MCF 10A (cell line): ENCODE data around the gene TULP4. TPM values are rescaled to one million over a fixed set of nuclear protein-coding genes. Genes with fewer than 3 reads are reported as not detected.
A peak's percentile ranks its signal among the peaks of the same experiment; 100 is the strongest.

Experiments used
- BruUV-seq: library from RNA; stranded (reverse); fragments of 400-500 nt; replicated peaks from 2 replicates; lab custom pipeline; 2021; lab: Mats Ljungman, UMichigan
- CTCF ChIA-PET: fragments of 300-600 bp; sonication (Branson Sonifier 250); formaldehyde crosslinking; extraction: SDS; loops from one replicate; lab custom pipeline; 2021; ENCODE audit warnings: antibody characterized with exemption, inconsistent platforms; lab: Yijun Ruan, JAX
- POLR2A ChIA-PET: fragments of 300-600, 350-650 bp; sonication (Branson Sonifier 250); formaldehyde crosslinking; extraction: SDS; loops from one replicate; lab custom pipeline; 2020; ENCODE audit warnings: antibody characterized with exemption, inconsistent platforms; lab: Yijun Ruan, JAX
- DNase-seq: peaks from one replicate; pipeline ENCODE4 v3.0.0-alpha.2; 2018; ENCODE audit not compliant: unreplicated experiment
- H3K27ac Mint-ChIP-seq: one replicate; pipeline ENCODE4 v1.8.0; 2022; ENCODE audit warnings: mild to moderate bottlenecking, low read depth, mixed read lengths; ENCODE audit not compliant: unreplicated experiment
- H3K27me3 Mint-ChIP-seq: one replicate; pipeline ENCODE4 v1.8.0; 2022; ENCODE audit warnings: mixed read lengths; ENCODE audit not compliant: insufficient read depth, unreplicated experiment
- H3K36me3 Mint-ChIP-seq: one replicate; pipeline ENCODE4 v1.8.0; 2022; ENCODE audit warnings: mild to moderate bottlenecking, moderate library complexity, mixed read lengths; ENCODE audit not compliant: insufficient read depth, unreplicated experiment
- H3K4me1 Mint-ChIP-seq: one replicate; pipeline ENCODE4 v1.8.0; 2022; ENCODE audit warnings: mixed read lengths; ENCODE audit not compliant: insufficient read depth, unreplicated experiment
- H3K4me3 Mint-ChIP-seq: one replicate; pipeline ENCODE4 v1.8.0; 2022; ENCODE audit warnings: mild to moderate bottlenecking, moderate library complexity, mixed read lengths; ENCODE audit not compliant: unreplicated experiment
- H3K9me3 Mint-ChIP-seq: one replicate; pipeline ENCODE4 v1.8.0; 2022; ENCODE audit warnings: mixed read lengths; ENCODE audit not compliant: unreplicated experiment
- intact Hi-C: fragments of 100-400 bp; cut with micrococcal nuclease; formaldehyde crosslinking; loops from 2 replicates; pipeline ENCODE4 v1.14.1; 2022
- total RNA-seq: library from RNA; stranded (reverse); gene quantifications from 2 replicates; pipeline ENCODE4 v1.2.3, GENCODE V29; 2022
- TF ChIP-seq, protein P1 (sequence below): fragments of 200-600 bp; IDR thresholded peaks from one replicate; pipeline ENCODE4 v1.8.0; 2022; ENCODE audit warnings: antibody characterized with exemption, mild to moderate bottlenecking; ENCODE audit not compliant: unreplicated experiment

TULP4 gene
- total RNA-seq, 1 experiment from 2014 or later, result 64.2 TPM

DNA sequence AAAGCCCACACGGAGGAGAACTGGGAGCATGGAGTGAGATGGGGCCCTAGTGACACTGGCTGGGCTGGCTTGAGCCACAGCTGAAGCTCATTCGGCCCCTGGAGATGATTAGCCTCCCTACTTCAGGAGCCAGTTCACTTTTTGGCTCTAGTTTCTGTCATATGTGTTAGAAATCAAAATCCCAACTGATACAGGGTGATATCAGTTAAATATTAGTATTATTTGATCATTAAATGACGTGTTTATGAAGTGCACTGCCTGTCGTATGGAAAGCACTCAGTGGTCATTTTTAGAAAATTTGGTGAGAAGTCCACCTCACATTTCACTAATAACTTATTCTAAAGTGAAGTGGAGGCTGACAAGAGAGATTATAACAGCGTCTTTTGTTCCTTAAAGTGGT lies 59.0 kb downstream of the TULP4 start:
- Mint-ChIP-seq H3K27me3 (no peaks in the 10 kb centered on the region), H3K4me1 (peaks cover 20% of the 10 kb centered on the region), H3K27ac (peak overlapping the region; percentile 6), H3K36me3 (no peaks in the 10 kb centered on the region), H3K9me3 (peaks cover 5% of the 10 kb centered on the region), H3K4me3 (no peak overlapping the region)
- CTCF ChIA-PET, result interaction anchor here (0.6 to 0.7 kb wide), 2 partner anchors 15 to 148 kb away, joined by 3 read pairs; no protein-coding TSS in a partner anchor
- POLR2A ChIA-PET, result interaction anchor here (1.3 kb wide), 1 partner anchor 10 kb away, joined by 6 read pairs; no protein-coding TSS in a partner anchor
- TF ChIP-seq, protein P1, sequence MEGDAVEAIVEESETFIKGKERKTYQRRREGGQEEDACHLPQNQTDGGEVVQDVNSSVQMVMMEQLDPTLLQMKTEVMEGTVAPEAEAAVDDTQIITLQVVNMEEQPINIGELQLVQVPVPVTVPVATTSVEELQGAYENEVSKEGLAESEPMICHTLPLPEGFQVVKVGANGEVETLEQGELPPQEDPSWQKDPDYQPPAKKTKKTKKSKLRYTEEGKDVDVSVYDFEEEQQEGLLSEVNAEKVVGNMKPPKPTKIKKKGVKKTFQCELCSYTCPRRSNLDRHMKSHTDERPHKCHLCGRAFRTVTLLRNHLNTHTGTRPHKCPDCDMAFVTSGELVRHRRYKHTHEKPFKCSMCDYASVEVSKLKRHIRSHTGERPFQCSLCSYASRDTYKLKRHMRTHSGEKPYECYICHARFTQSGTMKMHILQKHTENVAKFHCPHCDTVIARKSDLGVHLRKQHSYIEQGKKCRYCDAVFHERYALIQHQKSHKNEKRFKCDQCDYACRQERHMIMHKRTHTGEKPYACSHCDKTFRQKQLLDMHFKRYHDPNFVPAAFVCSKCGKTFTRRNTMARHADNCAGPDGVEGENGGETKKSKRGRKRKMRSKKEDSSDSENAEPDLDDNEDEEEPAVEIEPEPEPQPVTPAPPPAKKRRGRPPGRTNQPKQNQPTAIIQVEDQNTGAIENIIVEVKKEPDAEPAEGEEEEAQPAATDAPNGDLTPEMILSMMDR, result no peak
- intact Hi-C loops, result no loop called here
- no TSS peak for BruUV-seq
- DNase-seq, result no peak

DNA sequence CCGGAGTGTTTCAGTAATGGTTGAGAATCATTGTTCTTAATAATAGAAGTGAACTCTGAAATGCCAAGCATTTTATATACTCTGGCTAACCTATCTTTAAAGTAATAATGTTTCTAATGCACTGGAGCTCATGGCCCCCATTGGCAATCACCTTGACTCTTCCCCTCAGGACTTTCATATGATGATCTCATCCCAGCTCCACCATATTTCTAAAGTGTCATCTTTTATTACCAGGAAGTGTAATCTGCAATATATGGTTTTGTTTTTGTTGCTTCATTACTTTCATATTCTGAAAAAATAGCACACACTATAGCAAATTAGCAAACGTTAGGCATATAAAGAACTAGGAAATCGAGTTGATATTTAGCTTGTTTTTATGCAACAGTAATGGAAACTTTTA lies 60.3 kb downstream of the TULP4 start:
- Mint-ChIP-seq H3K4me3 (no peak overlapping the region), H3K36me3 (no peaks in the 10 kb centered on the region), H3K27ac (no peak overlapping the region), H3K27me3 (no peaks in the 10 kb centered on the region), H3K4me1 (peaks cover 32% of the 10 kb centered on the region), H3K9me3 (no peaks in the 10 kb centered on the region)
- intact Hi-C loops, result no loop called here
- DNase-seq, result no peak
- BruUV-seq, result no TSS peak
- POLR2A ChIA-PET, result interaction anchor here (0.6 to 2.7 kb wide), 2 partner anchors 11 to 135 kb away, joined by 4 to 10 read pairs; no protein-coding TSS in a partner anchor
- CTCF ChIA-PET, result no interaction called here
- TF ChIP-seq, protein P1, result no peak

DNA sequence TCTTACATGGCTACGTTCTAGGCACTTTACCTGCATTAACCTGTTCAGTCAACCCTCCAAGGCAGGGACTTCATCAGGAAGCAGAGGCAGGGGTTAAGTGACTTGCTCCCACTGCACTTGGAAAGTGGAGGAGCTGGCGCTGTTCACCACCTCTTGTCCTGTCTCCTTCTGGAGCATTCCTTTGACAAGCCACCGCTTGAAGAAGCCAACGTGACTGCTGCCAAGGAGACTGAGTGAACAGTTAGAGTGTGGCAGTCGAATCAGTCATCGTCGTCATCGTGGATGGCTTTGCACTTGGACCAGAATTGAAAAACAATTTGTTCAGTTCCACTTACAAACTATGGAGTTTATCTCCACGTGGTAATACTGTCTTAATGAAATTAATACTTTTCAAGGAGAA lies 60.9 kb downstream of the TULP4 start:
- no peak for DNase-seq
- CTCF ChIA-PET, result interaction anchor here (0.9 kb wide), 1 partner anchor 135 kb away, joined by 3 read pairs; no protein-coding TSS in a partner anchor
- H3K9me3 Mint-ChIP-seq, result no peaks in the 10 kb centered on the region

DNA sequence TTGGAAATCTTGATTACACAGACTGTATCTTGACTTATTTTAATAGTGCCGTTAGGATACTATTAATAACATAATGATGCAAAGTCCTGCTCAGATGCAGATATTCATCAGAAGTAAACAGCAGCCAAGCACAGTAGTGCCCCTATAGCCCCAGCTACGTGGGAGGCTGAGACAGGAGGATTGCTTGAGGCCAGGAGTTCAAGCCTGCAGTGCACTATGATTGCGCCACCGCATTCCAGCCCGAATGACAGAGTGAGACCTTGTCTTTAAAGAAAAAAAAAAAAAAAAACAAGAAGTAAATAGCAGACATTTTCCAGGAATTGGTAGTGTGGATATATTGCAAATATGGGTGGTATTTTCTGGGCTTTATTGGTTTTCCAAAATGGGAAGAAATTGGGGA lies 61.8 kb downstream of the TULP4 start:
- H3K4me1 Mint-ChIP-seq, result peaks cover 44% of the 10 kb centered on the region
- CTCF ChIA-PET, result interaction anchor here (0.5 to 0.9 kb wide), 6 partner anchors 12 to 293 kb away, joined by 3 to 4 read pairs (median 3); no protein-coding TSS in a partner anchor
- no peaks in the 10 kb centered on the region for H3K36me3 Mint-ChIP-seq
- no peak overlapping the region for H3K4me3 Mint-ChIP-seq
- intact Hi-C loops, result no loop called here
- H3K27ac Mint-ChIP-seq, result no peak overlapping the region
- no peaks in the 10 kb centered on the region for H3K9me3 Mint-ChIP-seq
- H3K27me3 Mint-ChIP-seq, result no peaks in the 10 kb centered on the region
- TF ChIP-seq, protein P1, result no peak
- BruUV-seq, result no TSS peak
- POLR2A ChIA-PET, result interaction anchor here (0.6 to 2.7 kb wide), 6 partner anchors 12 to 132 kb away, joined by 3 to 10 read pairs (median 3); no protein-coding TSS in a partner anchor
- DNase-seq, result peak; percentile 21

More for the DNA sequence above, 60.9 kb downstream of the TULP4 start:
- intact Hi-C loops, result no loop called here
- POLR2A ChIA-PET, result interaction anchor here (0.6 to 2.7 kb wide), 3 partner anchors 11 to 88 kb away, joined by 3 to 10 read pairs (median 3); no protein-coding TSS in a partner anchor
- Mint-ChIP-seq H3K27ac (no peak overlapping the region), H3K4me1 (peaks cover 37% of the 10 kb centered on the region), H3K36me3 (no peaks in the 10 kb centered on the region), H3K4me3 (no peak overlapping the region), H3K27me3 (no peaks in the 10 kb centered on the region)
- TF ChIP-seq, protein P1, result no peak
- no TSS peak for BruUV-seq
